SU-DHL-6 (cell line): ENCODE measurements around the gene IER5.

Experiments
- H2AFZ ChIP-seq: fragments of 200-600 bp; sonication (generic); 2 replicates; pipeline ENCODE4 v1.6.1; 2014; ENCODE audit warnings: low read depth, mild to moderate bottlenecking, moderate library complexity, mixed read lengths, antibody characterized with exemption, low read length; ENCODE audit not compliant: severe bottlenecking
- H3F3A ChIP-seq: fragments of 200-600 bp; shearing (Covaris generic); 2 replicates; pipeline ENCODE4 v1.6.0; 2016; ENCODE audit warnings: antibody characterized with exemption, mild to moderate bottlenecking; ENCODE audit not compliant: insufficient read depth
- H3K27ac ChIP-seq: fragments of 200-600 bp; sonication (generic); 2 replicates; pipeline ENCODE4 v1.5.1; 2016; ENCODE audit warnings: low read depth, mild to moderate bottlenecking, low read length, moderate library complexity, mixed read lengths
- H3K27me3 ChIP-seq: fragments of 200-600 bp; sonication (generic), shearing (Covaris generic); 2 replicates; pipeline ENCODE4 v1.6.0; 2014; ENCODE audit warnings: mild to moderate bottlenecking, low read length
- H3K36me3 ChIP-seq: fragments of 200-600 bp; sonication (generic); 2 replicates; pipeline ENCODE4 v1.6.1; 2014; ENCODE audit warnings: mild to moderate bottlenecking, low read length, mixed read lengths
- H3K4me2 ChIP-seq: fragments of 300-600, 200-600 bp; shearing (Covaris generic), sonication (generic); 2 replicates; pipeline ENCODE4 v1.6.0; 2014; ENCODE audit warnings: low read length, low read depth, mild to moderate bottlenecking; ENCODE audit not compliant: poor library complexity, severe bottlenecking
- H3K4me3 ChIP-seq: fragments of 200-600 bp; sonication (generic); 2 replicates; pipeline ENCODE4 v1.5.1; 2014; ENCODE audit warnings: antibody characterized with exemption, low read length, mild to moderate bottlenecking, mixed read lengths; ENCODE audit not compliant: insufficient read depth, poor library complexity, severe bottlenecking
- H3K79me2 ChIP-seq: fragments of 200-600 bp; sonication (generic); 2 replicates; pipeline ENCODE4 v1.6.1; 2014; ENCODE audit warnings: mild to moderate bottlenecking, low read length, moderate library complexity; ENCODE audit not compliant: insufficient read depth
- H3K9ac ChIP-seq: fragments of 200-600 bp; sonication (generic); 2 replicates; pipeline ENCODE4 v1.7.0; 2014; ENCODE audit warnings: mild to moderate bottlenecking, low read length
- H3K9me2 ChIP-seq: fragments of 200-600 bp; sonication (generic); replicated peaks from 2 replicates; pipeline ENCODE4 v1.6.1; 2014; ENCODE audit warnings: low read length; ENCODE audit not compliant: insufficient read depth
- H3K9me3 ChIP-seq: fragments of 200-600 bp; sonication (generic); 2 replicates; pipeline ENCODE4 v1.6.1; 2014; ENCODE audit warnings: low read length, mixed read lengths; ENCODE audit not compliant: insufficient read depth
- H4K20me1 ChIP-seq: fragments of 200-600 bp; sonication (generic); 2 replicates; pipeline ENCODE4 v1.6.1; 2014; ENCODE audit warnings: low read depth, mild to moderate bottlenecking, antibody characterized with exemption, low read length, moderate library complexity, mixed read lengths
- EZH2phosphoT487 ChIP-seq: fragments of 200-600 bp; sonication (generic), shearing (Covaris generic); conservative IDR thresholded peaks from 2 replicates; pipeline ENCODE4 v1.6.1; 2018; ENCODE audit warnings: mild to moderate bottlenecking, antibody characterized with exemption, low read length, moderate library complexity, mixed read lengths
- TF ChIP-seq, protein P1 (sequence below): fragments of 200-600 bp; sonication (generic); IDR thresholded peaks from one replicate; pipeline ENCODE4 v1.5.1; 2017; ENCODE audit warnings: antibody characterized with exemption, mild to moderate bottlenecking, low read length, moderate library complexity; ENCODE audit not compliant: insufficient read depth, poor library complexity, severe bottlenecking

Gene IER5

DNA sequence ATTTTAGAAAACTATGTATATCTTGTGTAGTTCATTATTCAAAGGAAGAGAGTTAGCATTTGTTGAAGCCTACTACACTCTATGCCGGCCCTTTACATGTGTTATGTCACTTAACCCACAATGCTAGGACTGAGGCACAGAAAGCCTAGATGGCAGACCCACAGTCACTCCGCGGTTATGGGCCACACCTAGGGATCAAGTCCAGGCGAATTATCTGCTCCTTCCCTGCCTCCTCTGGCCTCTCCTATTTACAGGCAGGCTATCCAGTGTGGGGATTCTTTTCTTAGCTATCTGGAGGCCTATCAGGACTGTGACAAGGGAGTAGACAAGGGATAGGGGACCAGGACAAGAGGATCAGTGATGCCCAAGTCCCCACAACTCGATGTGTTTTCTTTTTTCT is 33.0 kb downstream of the IER5 start:
- Histone ChIP-seq H3F3A (no peaks in the 10 kb centered on the region), H3K9ac (no peak overlapping the region), H3K27me3 (no peaks in the 10 kb centered on the region)

DNA sequence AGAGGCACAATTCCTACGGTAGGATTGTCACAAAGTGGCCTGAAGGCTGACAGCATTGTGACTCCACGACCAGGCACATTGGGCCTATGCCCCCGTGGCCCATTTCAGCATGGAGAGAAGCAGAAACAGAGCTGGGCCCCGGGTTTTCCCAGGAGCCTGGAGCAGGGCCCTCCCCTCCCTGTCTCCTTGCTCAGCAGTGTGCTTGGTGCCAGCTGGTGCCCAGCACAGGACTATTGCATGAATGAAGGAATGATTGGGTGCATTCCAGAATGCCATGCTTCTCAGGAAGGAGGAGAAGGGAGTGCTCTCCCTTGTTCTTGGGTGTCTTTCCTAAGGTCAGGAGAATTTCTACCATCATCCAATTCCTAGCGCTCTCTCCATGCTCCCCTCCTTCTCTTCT is 33.7 kb downstream of the IER5 start:
- H3K4me2 ChIP-seq: no peak overlapping the region
- H3F3A ChIP-seq: no peaks in the 10 kb centered on the region
- H3K27me3 ChIP-seq: no peaks in the 10 kb centered on the region
- no peaks in the 10 kb centered on the region for H3K9me2 ChIP-seq
- no peak overlapping the region for H3K9ac ChIP-seq
- H3K9me3 ChIP-seq: no peaks in the 10 kb centered on the region
- TF ChIP-seq EZH2phosphoT487: no peak
- TF ChIP-seq, protein P1, sequence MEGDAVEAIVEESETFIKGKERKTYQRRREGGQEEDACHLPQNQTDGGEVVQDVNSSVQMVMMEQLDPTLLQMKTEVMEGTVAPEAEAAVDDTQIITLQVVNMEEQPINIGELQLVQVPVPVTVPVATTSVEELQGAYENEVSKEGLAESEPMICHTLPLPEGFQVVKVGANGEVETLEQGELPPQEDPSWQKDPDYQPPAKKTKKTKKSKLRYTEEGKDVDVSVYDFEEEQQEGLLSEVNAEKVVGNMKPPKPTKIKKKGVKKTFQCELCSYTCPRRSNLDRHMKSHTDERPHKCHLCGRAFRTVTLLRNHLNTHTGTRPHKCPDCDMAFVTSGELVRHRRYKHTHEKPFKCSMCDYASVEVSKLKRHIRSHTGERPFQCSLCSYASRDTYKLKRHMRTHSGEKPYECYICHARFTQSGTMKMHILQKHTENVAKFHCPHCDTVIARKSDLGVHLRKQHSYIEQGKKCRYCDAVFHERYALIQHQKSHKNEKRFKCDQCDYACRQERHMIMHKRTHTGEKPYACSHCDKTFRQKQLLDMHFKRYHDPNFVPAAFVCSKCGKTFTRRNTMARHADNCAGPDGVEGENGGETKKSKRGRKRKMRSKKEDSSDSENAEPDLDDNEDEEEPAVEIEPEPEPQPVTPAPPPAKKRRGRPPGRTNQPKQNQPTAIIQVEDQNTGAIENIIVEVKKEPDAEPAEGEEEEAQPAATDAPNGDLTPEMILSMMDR: no peak
- H3K79me2 ChIP-seq: no peaks in the 10 kb centered on the region
- H3K4me3 ChIP-seq: no peak overlapping the region
- no peak overlapping the region for H3K27ac ChIP-seq
- no peak overlapping the region for H2AFZ ChIP-seq
- no peaks in the 10 kb centered on the region for H3K36me3 ChIP-seq
- H4K20me1 ChIP-seq: no peaks in the 10 kb centered on the region

More for the DNA sequence above, 33.0 kb downstream of the IER5 start:
- Histone ChIP-seq H2AFZ (no peak overlapping the region), H3K36me3 (no peaks in the 10 kb centered on the region), H3K4me3 (no peak overlapping the region), H3K4me2 (no peak overlapping the region), H3K27ac (no peak overlapping the region), H3K79me2 (no peaks in the 10 kb centered on the region), H3K9me3 (no peaks in the 10 kb centered on the region), H4K20me1 (no peaks in the 10 kb centered on the region), H3K9me2 (no peaks in the 10 kb centered on the region)
- TF ChIP-seq, protein P1: no peak
- no peak for TF ChIP-seq EZH2phosphoT487

DNA sequence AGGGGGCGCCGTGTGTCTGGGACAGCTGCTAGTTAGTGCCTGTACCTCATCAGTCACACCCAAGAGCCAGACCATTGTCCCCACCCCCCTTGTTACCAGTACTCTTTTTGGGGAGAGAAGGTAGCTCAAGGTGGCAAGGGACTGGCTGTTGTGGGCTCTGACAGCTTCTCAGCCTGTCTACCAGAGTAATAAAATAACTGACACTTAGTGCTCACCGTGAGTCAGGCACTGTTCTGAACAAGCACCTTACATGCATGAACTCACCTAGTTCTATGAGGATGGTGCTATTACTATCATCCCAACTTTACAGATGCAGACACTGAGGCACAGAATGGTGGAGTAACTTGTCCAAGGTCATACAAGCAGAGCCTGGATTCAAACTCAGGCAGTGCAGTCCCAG is 34.7 kb downstream of the IER5 start:
- Histone ChIP-seq H2AFZ (no peak overlapping the region), H3K9ac (no peak overlapping the region), H3K27ac (no peak overlapping the region), H4K20me1 (no peaks in the 10 kb centered on the region), H3F3A (no peaks in the 10 kb centered on the region), H3K4me2 (no peak overlapping the region), H3K27me3 (no peaks in the 10 kb centered on the region), H3K4me3 (no peak overlapping the region), H3K9me2 (no peaks in the 10 kb centered on the region), H3K79me2 (no peaks in the 10 kb centered on the region), H3K9me3 (no peaks in the 10 kb centered on the region), H3K36me3 (no peaks in the 10 kb centered on the region)
- TF ChIP-seq EZH2phosphoT487: no peak
- TF ChIP-seq, protein P1: no peak

DNA sequence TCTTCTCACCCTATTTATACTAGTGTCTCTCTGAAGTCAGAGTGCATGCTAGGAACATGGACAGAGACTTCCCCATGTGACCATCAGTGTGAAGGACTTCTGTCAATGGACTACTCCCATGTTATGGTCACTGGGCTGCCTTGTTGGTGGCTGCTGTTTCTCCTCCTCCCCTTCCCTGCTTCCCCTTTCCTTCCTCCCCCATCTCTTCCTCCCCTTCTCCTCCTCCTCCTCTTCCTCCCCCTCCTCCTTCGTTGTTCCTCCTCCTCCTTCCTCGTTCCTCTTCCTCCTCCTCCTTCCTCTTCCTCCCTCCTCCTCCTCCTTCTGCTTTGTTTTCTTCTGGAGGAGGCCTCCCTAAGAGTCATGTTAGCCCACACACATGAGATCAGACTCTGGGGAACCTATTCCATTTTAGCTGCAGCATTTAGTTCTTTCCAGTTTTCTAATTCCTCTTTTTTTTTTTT is 35.8 kb downstream of the IER5 start:
- Histone ChIP-seq H3K9me2 (no peaks in the 10 kb centered on the region), H3K4me2 (no peak overlapping the region), H4K20me1 (no peaks in the 10 kb centered on the region), H3K9me3 (no peaks in the 10 kb centered on the region), H2AFZ (no peak overlapping the region), H3K9ac (no peak overlapping the region), H3K27me3 (no peaks in the 10 kb centered on the region), H3K79me2 (no peaks in the 10 kb centered on the region), H3F3A (no peaks in the 10 kb centered on the region), H3K4me3 (no peak overlapping the region), H3K36me3 (no peaks in the 10 kb centered on the region), H3K27ac (no peak overlapping the region)
- TF ChIP-seq EZH2phosphoT487: no peak
- TF ChIP-seq, protein P1: no peak
